Activated CD8-positive, alpha-beta memory T cell treated with anti-CD3 and anti-CD28 coated beads, Interleukin-2, amount 50 U/mL, for 48 hours (primary cell): ENCODE measurements around the gene STAB2.
"Not testable (repeated sequence)": the region's sequence is repeated elsewhere in the genome, so short reads cannot be mapped to it uniquely, and the experiment has no call there.

ENCODE experiments used
- DNase-seq: peaks from one replicate; pipeline ENCODE4 v3.0.0-alpha.2; 2020

STAB2 gene

GRCh38 chr12:103653568-103654173 lies 66.6 kb downstream of the STAB2 start:
- DNase-seq: not testable (repeated sequence)

DNA sequence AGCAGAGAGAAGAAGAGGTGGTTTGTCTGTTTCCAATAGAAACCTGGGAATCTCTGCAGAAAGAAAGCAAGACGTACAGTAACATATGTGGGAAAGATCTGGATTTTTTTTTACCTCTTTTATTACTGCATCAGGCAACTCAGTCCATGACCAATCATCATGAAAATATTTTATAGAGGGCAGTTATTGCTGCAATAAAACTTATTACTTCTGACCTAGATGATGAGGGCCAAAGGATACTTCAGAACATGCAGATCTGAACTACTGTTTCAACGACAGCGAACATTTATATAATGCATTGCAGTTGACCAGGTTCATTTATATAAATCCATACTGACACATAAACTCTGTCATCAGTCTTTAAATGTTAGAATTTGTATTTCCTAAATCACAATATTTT lies 67.7 kb downstream of the STAB2 start:
- DNase-seq: no peak

DNA sequence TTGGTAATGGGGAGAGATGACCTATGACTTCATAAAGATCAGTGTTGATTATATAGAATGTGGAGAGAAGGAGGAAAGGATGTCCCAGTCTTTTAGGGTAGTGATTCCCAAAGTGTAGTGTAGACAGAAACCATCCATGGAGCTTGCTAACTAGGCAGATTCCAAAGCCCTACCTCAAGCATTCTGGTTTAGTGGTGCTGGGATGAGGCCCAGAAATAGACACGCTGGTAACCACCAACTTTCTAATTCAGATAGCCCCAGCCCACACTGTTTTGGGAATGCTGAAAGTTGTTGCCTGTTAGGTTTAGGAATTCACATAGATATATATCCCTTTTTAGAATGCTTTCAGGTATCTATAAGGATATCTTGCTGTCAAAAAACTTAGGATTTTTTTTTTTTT lies 69.2 kb downstream of the STAB2 start:
- DNase-seq: no peak

DNA sequence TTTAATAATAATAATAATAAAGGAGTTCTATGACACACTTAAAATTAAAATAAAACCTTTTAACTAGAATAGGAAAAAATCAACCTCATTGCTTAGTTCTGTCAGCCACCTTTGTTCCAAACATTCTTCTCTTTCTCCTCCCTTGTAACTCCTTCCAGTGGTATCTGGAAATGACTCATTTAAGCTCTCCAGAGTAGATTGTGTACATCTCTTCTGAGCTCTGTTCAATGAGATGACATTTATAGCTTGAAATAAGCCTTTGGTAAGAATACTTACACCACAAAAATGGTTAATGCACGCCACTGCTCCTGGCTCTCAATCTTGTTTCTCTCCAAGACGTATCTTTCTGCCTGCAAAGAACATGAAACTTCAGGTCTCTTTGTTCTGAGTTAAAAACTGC lies 70.3 kb downstream of the STAB2 start:
- DNase-seq: no peak

DNA sequence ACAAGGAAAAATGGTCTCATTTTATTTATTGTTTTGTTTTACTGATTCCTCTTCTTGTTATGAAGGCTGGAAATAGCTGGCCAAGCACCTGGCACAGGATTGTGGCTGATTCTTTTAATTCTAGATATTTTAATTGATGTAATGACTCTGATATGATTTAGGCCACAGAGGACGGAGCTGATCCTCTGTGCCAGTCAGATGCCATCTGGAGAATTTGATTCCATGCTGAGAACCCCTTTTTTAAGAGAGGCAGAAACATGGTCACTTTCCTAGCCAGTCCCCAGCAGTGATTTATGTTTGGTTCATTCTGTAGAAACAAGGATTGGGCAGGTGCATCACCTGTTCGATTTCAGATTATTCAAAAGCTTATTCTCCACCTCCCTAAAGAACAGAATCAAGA lies 77.6 kb downstream of the STAB2 start:
- no peak for DNase-seq

DNA sequence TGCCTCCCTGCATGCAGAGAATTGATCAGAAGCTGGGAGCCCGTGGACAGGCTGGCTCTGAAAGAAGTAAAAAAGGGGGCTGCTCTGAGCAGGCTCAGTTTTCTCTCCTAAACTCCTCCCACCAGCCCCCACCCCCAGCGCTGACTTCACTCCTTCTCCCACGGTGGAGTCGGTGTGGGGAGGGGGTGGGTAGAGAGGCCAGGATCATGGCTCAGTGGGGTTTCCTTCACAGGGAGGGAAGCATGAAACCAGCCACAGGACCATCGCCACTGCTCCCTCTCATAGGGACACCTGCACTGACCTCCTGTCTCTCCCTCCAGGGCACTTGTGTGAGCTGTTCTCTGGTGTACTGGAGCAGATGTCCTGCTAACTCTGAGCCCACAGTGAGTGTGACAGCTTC lies 78.9 kb downstream of the STAB2 start:
- no peak for DNase-seq

DNA sequence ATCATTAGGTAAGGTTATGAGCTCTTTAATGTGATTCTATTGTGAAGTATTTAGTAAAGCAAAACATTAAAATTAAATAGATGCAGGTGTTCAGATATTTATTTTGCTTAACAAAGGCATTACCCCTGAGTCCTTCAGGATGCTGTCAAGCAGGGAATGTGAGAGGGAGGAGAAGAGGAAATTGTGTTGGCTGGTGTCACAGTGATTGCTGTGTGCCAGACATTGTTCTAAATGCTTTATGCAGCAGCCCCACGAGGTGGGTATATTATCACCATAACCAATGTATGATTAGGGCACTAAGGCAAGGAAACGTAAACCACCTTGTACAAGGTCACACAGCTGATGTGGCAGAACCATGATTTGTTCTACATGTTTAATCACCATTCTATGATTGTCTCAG lies 80.1 kb downstream of the STAB2 start:
- no peak for DNase-seq

GRCh38 chr12:103668520-103668919 lies 81.4 kb downstream of the STAB2 start:
- DNase-seq: no peak

DNA sequence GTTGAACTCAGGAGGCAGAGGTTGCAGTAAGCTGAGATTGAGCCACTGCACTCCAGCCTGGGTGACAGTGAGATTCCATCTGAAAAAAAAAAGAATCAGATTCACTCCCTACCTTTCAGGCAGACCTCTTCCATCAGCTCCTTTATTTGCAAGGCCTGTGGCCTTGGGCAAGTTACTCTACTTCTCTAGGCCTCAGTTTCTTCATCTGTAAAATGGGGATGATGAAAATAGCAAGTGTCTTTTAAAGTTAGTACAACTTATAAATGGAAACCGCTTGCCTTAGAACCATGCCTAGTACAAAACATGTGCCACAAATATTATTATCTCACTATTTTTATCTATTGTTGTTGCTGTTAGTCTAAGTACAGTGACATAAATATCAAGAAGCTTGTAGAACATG lies 84.3 kb downstream of the STAB2 start:
- no peak for DNase-seq

DNA sequence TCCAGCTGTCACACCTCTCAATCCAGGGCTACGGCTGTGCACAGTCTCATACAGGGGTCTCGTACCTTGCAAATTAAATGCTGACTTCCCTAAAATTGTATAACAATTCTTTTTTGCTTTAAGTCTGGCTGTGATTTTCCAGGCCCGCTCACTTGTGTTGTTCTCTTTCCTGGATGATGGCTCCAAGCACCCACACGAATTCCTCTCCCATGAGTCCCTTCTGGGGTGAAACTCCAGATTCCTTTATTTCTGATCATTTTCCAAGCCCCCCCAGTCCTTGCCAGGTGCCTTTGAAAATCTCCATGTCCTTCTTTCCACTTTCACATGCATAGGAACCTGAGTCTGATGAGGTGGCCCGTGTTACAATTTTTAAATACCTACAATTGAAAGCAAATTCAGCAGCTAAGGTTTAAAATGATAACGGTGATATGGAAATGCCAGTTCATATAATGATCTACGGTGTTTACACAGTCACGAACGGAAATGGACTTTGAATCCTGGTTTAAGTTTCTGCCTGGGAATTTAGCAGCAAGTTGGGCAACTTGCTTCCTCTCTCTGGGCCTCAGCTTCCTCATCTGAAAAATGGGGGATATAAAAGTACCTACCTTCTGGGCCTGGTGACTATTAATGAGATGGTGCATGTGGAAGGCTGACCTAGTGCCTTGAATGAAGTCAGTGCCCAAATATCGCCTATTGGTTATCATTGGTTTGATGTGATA lies 85.5 kb downstream of the STAB2 start:
- DNase-seq: no peak

DNA sequence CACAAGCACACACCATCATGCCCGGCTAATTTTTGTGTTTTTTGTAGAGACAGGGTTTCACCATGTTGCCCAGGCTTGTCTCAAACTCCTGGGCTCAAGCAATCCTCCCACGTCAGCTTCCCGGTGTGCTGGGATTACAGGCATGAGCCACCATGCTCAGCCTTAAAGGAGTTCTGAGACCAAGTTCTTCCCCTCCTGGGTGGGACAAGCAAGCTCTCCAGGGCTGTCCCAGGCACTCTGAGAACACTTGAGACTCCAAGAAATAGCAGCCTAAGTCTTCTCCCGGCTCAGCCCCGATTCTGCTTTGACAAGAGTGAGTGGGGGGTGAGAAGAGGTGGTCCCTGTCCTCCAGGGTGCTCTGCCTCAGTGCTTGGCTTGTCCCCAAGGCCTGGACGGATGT lies 86.4 kb downstream of the STAB2 start:
- DNase-seq: no peak

GRCh38 chr12:103673891-103674375 lies 86.9 kb downstream of the STAB2 start:
- DNase-seq: no peak

- no peak for DNase-seq
Measured at GRCh38 chr12:103676893-103677292, 89.8 kb downstream of the STAB2 start.

- DNase-seq: no peak
Measured at GRCh38 chr12:103677341-103677740, 90.3 kb downstream of the STAB2 start.

- no peak for DNase-seq
Measured at GRCh38 chr12:103677905-103678304, 90.8 kb downstream of the STAB2 start.

- DNase-seq: no peak
Measured at GRCh38 chr12:103679421-103680170, 92.5 kb downstream of the STAB2 start.

DNA sequence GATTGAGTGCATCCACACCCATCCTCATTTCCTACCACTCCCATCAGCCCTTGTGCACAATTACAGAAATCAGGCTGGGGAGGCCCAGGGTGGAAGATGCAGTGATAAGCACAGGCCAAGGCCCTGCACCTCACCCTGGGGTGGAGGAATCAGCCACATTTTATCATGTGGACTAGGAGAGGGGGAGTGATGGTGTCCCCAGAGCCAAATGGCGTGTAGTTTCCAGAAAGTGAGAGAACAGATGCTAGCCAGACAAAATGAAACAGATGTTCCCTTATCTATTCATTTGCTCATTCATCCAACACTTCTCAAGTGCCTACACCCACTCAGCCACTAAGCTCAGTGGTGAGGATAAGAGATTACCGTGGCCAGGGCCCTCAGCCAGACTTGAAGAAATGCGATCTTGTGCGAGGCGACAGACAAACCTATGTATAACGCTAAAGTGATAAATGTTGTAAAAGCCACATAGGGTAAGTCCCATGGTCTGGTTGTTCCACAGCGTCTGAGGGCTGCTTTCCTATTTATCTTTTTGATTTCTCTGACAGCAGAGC lies 93.6 kb downstream of the STAB2 start:
- DNase-seq: no peak

- no peak for DNase-seq
Measured at GRCh38 chr12:103686026-103686425, 99.0 kb downstream of the STAB2 start.

DNA sequence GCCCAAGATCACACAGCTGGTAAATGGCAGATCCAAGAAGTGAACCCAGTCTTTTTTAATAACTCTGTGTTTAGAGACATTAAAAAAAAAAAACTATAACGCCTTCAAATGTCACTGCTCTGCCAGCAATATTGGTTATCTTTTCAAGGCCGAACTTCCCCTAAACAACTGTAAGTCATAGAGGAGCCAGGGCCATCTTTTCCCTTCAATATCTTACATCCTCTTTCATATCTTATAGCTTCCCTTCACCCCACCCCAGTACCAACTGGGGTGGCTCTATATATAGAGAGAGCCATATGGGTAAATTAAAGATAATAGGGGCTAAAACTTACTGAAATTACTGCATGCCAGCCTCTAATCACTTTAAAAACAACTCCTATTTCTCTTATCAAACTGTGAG lies 100.2 kb downstream of the STAB2 start:
- DNase-seq: no peak

DNA sequence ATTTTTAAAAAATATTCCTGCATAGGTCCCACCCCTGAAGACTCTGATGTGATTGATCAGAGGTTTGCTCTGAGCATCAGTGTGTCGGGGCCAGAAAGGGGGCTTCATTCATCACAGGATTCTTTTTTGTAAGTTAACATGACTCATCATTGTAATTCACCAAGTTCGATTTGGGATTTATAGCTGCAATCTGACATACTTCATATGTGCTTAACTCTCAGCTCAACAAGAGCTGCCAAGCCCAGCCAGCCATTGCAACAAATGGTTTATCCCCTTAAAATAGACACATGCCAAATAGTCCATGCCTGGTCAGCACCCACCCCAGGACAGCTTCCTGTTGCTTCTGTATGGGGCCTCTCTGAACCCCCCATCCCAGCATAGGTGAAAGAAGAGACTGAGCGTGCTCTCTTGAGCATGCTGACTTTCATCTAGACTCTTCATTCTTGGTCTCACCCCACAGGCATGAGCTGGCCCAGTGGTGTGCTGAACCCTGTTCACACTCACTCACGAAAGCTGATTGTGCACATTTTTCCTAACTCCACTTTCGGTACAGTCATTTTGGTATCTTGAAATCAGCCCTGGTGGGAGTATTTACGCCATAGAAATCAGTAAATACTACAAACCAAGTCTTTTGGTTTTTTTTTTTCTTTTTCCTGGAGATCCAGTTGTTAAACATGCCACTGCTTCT lies 101.4 kb downstream of the STAB2 start:
- DNase-seq: no peak

DNA sequence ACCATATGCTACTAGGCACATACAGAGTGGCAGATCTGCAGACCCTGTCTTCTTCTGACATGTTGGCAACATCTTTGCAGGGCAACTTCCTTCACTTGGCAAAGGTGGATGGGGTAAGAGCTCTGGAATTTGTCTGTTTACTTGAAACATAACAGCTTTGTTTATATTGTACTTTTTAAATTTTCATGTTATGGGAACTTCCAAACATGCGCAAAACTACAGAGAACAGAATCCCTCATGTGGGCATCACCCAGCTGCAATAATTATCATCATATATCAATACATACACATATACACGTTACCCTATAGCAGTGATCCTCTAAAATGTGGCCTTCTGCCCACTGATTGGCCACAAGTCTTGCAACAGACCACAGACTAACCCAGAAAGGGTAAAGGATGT lies 103.4 kb downstream of the STAB2 start:
- DNase-seq: no peak

DNA sequence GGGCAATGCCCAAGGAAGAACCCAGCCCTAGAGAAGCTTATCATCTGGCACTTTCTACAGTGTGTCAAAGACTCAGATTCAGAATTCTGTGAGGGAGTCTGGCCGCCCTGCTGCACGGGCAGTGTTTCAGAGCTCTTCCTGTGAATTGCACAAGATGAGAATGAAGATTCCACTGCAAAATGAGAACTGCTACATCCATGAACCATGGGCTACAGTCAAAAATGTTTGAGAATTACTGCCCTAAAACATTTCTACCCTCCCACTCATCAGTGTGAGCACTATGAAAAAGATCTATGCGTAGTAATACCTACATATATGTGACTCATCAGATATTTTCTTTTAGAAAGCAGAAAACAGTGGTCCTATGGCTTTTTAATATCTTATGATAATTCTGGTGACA lies 104.0 kb downstream of the STAB2 start:
- no peak for DNase-seq

GRCh38 chr12:103696101-103696500 lies 109.0 kb downstream of the STAB2 start:
- DNase-seq: no peak
